Fibroblast of skin of scalp (primary cell): ENCODE data around the gene NUP210.

ENCODE experiments used
- DNase-seq: peaks from one replicate; pipeline ENCODE4 v3.0.0-alpha.2; 2013

Gene NUP210

GRCh38 chr3:13272831-13273603 lies 147.1 kb downstream of the NUP210 start:
- DNase-seq, result no peak

DNA sequence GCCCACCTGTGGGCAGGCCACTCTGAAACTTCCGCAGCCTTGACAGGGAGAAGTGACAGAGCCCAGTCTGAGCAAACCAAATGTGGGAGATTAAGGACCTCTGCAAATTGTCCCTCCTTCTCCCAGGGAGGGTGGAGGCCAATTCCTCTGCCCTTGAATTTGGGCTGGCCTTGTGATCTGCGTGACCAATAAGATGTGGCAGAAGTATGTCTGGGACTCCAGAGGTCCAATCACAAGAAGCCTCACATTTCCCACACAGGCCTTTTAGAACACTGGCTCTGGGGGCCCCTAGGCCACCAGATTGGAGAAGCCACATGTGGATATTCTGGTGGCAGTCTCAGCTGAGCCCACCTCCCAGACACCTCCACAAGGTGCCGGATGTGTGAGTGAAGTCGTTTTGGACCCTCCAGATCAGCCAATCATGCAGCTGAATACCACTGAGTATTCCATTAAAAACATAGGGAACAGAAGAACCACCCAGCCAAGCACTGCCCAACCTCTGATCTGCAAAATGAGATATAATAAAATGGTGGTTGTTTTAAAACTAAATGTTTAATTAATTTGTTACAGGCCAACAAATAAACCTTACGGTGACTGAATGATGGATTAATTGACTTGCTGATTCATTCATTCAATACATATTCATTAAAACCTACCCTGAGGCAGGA lies 150.3 kb downstream of the NUP210 start:
- no peak for DNase-seq

DNA sequence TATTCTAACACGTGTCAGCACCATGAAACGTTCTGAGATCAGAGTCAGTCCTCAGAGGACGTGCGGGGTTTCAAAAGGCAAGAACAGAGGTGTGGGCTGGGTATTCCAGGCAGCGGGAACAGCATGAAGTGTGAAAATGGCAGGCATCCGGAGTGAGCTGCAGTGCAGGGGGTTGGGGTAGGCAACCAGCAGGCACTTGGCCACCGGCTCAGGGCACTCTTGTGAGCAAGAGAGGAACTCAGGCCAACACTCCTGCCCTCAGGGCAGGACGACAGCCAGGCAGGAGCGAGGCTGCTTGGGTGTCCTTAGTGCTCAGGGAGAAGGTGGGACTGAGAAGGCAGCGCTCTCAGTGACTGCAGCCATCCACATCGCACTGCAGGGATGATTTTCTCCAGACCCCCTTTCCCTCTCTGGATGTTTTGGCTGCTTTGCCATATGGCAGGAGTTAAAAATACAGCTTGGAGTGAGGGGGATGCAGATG lies 151.1 kb downstream of the NUP210 start:
- no peak for DNase-seq

GRCh38 chr3:13268120-13268519 lies 152.0 kb downstream of the NUP210 start:
- DNase-seq, result no peak

DNA sequence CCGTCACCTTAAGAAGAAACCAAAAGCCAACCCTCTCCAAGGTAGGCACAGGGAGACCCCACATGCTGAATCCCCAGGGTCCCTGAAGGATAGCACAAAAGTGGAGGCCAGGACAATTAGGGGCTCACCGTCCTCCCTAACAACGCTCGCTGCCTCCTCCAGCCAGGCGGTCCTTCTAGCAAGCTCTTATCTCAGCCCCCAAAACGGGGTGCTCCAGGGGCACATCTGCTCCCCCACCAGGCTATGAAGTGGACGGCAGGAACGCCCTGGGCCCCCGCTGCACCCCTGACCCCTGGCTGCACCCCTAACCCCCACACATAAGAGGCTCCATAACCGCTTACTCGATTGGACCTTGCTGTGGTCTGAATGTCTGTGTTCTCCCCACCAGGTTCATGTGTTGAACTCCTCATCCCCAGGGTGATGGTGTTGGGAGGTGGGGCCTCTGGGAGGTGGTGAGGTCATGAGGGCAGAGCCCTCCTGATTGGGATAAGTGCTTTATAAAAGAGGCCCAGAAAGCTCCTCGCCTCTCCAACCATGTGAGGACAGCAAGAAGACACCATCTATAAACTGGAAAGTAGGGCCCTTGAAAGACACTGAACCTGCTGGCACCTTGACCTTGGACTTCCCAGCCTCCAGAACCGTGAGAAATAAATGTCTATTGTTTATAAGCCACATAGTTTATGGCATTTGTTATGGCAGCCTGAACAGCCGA lies 153.3 kb downstream of the NUP210 start:
- DNase-seq, result no peak
